GM21390 (cell line): Measurements from ENCODE around the gene TAL2.
"Not testable (repeated sequence)": the region's sequence is repeated elsewhere in the genome, so short reads cannot be mapped to it uniquely, and the experiment has no call there.

Experiments
- ATAC-seq: cut with Tn5 transposase; IDR thresholded peaks from one replicate; pipeline ENCODE4 v1.9.1; 2021; ENCODE audit not compliant: unreplicated experiment

The TAL2 gene

GRCh38 chr9:105703638-105704037 lies 41.4 kb downstream of the TAL2 start:
- not testable (repeated sequence) for ATAC-seq

- ATAC-seq, result no peak
Measured at GRCh38 chr9:105706156-105706555, 43.9 kb downstream of the TAL2 start.

DNA sequence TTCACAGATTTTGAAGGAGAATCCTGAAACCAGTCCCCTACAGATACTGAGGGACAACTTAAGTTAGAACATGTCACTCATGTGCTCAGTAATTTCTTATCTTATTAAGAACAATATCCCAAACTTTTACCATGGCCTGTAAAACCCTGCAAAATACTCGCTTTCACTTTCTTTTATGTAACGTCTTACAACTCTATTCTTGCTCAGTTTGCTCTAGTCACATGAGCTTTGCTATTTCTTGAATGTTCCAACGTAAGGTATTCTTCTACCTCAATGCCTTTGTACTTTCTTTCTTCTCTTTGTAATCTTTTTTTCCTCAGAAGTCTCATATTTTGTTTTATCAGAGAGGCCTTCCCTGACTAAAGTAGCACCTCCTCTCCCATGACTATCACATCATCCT lies 46.1 kb downstream of the TAL2 start:
- peak; percentile 77 for ATAC-seq

GRCh38 chr9:105710638-105711037 lies 48.4 kb downstream of the TAL2 start:
- no peak for ATAC-seq

DNA sequence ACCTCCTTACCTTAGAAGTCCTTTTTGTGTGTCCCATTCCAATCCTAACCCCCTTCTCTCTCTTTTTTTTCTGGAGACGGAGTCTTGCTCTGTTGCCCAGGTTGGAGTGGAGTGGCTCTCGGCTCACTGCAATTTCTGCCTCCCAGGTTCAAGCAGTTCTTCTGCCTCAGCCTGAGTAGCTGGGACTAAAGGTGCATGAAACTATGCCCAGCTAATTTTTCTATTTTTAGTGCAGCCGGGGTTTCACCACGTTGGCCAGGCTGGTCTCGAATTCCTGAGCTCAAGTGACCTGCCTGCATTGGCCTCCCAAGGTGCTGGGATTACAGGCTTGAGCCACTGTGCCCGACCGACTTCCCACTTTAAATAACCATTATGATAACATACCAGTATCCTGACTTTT lies 49.6 kb downstream of the TAL2 start:
- ATAC-seq, result no peak

DNA sequence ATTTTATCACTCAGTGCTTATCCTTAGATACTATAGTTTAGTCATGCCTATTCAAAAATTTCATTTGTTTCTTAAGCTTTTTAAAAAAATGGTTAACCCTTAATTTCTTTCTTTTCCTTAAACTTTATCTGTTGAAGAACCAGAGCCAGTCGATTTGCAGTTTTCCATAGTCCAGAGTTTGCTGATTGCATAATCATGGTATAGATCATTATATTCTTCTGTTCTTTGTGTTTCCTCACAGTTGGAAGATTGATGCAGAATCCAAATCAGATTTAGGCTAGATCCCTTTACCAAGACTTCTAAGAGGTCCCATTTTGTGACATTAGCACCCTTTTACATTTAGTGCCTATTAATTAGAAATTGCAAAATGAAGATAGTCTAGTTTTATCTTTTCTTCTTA lies 50.0 kb downstream of the TAL2 start:
- no peak for ATAC-seq
